Activated CD8-positive, alpha-beta T cell treated with anti-CD3 and anti-CD28 coated beads for 36 hours (primary cell): ENCODE measurements around the gene HIPK1. TPM values are rescaled to one million over a fixed set of nuclear protein-coding genes. Genes with fewer than 3 reads are reported as not detected.
"Not testable (repeated sequence)": the region's sequence is repeated elsewhere in the genome, so short reads cannot be mapped to it uniquely, and the experiment has no call there.

ENCODE experiments used
- ATAC-seq: fragments of 200-7000 bp; cut with Tn5 transposase; one replicate; pipeline ENCODE4 v1.10.0; 2021; ENCODE audit warnings: mild to moderate bottlenecking, moderate library complexity
- CTCF ChIA-PET: fragments of 350-600 bp; sonication (Branson Sonifier 250); formaldehyde crosslinking; loops from one replicate; lab custom pipeline; 2021; ENCODE audit warnings: antibody characterized with exemption; lab: Charles Lee
- POLR2A ChIA-PET: fragments of 350-600 bp; sonication (Branson Sonifier 250); formaldehyde crosslinking; loops from one replicate; lab custom pipeline; 2021; ENCODE audit warnings: antibody characterized with exemption; lab: Charles Lee
- DNase-seq: peaks from one replicate; pipeline ENCODE4 v3.0.0-alpha.2; 2020
- H3K27ac Mint-ChIP-seq: one replicate; pipeline ENCODE4 v1.8.0; 2021; ENCODE audit warnings: mild to moderate bottlenecking, mixed read lengths
- H3K27me3 Mint-ChIP-seq: one replicate; pipeline ENCODE4 v1.8.0; 2021; ENCODE audit warnings: mixed read lengths
- H3K36me3 Mint-ChIP-seq: one replicate; pipeline ENCODE4 v1.8.0; 2021; ENCODE audit warnings: low read depth, mixed read lengths
- H3K4me1 Mint-ChIP-seq: one replicate; pipeline ENCODE4 v1.8.0; 2021; ENCODE audit warnings: low read depth, mixed read lengths
- H3K4me3 Mint-ChIP-seq: one replicate; pipeline ENCODE4 v1.8.0; 2021; ENCODE audit warnings: mild to moderate bottlenecking, moderate library complexity, mixed read lengths
- H3K9me3 Mint-ChIP-seq: one replicate; pipeline ENCODE4 v1.8.0; 2021; ENCODE audit warnings: mixed read lengths
- intact Hi-C: fragments of 100-400 bp; cut with micrococcal nuclease; formaldehyde crosslinking; loops from one replicate; pipeline ENCODE4 v1.10.0; 2022
- total RNA-seq, 2 experiments: library from RNA; stranded (reverse); gene quantifications; one replicate each; pipeline ENCODE4 v1.2.3, GENCODE V29; 2021
- TF ChIP-seq, protein P1 (sequence below): fragments of 200-600 bp; IDR thresholded peaks from one replicate; pipeline ENCODE4 v1.8.0; 2022; ENCODE audit warnings: antibody characterized with exemption, mild to moderate bottlenecking

The HIPK1 gene
- total RNA-seq, 2 experiments from 2014 or later, result 42.8 to 45.1 TPM

DNA sequence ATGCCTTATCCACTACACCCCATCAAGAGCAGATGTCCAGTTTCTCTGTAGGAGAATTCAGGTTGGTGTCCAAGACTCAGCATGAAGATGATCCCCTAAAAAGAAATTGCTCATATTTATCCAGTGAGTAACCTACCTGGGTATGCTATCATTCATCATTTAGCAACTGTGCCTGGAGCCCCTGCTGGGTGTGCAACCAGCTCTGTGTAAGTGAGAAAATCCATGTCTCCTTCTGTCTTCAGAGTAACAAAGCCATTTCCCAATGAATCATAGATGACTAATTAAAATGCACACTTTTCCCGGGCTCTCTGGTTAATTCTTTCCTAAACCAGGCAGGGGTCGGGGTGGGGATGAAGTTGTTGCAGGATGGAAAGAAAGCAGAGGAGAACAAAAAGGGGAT is 86.0 kb downstream of the HIPK1 start:
- H3K27ac Mint-ChIP-seq, result no peak overlapping the region
- no peaks in the 10 kb centered on the region for H3K36me3 Mint-ChIP-seq
- ChIA-PET POLR2A (no interaction called here), CTCF (no interaction called here)
- H3K4me1 Mint-ChIP-seq, result no peaks in the 10 kb centered on the region
- DNase-seq, result no peak
- peaks cover 2% of the 10 kb centered on the region for H3K27me3 Mint-ChIP-seq
- H3K4me3 Mint-ChIP-seq, result no peak overlapping the region
- intact Hi-C loops, result no loop called here
- no peak for ATAC-seq
- TF ChIP-seq, protein P1, sequence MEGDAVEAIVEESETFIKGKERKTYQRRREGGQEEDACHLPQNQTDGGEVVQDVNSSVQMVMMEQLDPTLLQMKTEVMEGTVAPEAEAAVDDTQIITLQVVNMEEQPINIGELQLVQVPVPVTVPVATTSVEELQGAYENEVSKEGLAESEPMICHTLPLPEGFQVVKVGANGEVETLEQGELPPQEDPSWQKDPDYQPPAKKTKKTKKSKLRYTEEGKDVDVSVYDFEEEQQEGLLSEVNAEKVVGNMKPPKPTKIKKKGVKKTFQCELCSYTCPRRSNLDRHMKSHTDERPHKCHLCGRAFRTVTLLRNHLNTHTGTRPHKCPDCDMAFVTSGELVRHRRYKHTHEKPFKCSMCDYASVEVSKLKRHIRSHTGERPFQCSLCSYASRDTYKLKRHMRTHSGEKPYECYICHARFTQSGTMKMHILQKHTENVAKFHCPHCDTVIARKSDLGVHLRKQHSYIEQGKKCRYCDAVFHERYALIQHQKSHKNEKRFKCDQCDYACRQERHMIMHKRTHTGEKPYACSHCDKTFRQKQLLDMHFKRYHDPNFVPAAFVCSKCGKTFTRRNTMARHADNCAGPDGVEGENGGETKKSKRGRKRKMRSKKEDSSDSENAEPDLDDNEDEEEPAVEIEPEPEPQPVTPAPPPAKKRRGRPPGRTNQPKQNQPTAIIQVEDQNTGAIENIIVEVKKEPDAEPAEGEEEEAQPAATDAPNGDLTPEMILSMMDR, result no peak
- no peaks in the 10 kb centered on the region for H3K9me3 Mint-ChIP-seq

DNA sequence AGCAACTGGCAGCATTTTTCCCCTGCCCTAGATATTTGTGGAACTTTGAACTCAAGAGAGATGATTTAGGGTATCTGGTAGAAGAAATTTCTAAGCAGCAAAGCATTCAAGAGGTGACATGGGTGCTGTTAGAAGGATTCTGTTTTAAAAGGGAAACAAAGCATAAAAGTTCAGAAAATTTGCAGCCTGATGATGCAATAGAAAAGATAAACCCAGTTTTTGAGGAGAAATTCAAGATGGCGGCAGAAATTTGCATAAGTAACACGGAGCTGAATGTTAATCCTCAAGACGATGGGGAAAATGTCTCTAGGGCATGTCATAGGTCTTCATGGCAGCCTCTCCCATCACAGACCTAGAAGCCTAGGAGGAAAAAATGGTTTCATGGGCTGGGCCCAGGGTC is 90.6 kb downstream of the HIPK1 start:
- ATAC-seq, H3K9me3 Mint-ChIP-seq, intact Hi-C loops, DNase-seq, H3K27me3 Mint-ChIP-seq, H3K27ac Mint-ChIP-seq, H3K4me1 Mint-ChIP-seq, POLR2A ChIA-PET, H3K36me3 Mint-ChIP-seq, CTCF ChIA-PET, H3K4me3 Mint-ChIP-seq: not testable (repeated sequence)

DNA sequence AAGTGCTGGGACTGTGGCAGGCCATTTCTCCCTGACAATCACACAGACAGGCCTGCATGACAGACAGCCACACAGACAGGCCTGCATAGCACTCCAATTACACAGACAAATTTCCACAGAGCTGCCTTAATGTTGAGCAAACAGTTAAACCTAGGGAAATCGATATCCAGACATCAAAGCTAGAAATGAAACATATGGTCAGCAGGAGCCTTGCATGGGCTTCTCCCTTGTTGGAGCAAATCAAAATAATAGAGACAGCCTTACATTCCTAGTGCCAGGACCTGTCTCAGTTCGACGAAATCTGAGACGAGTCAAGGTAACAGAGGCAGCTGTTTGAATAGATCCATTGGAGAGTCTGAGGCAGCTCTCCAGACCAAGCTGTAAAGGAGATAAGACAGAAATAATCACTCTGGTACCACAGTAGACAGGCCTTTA is 92.6 kb downstream of the HIPK1 start:
- intact Hi-C loops, result no loop called here
- Mint-ChIP-seq H3K27ac (no peak overlapping the region), H3K36me3 (no peaks in the 10 kb centered on the region), H3K27me3 (no peaks in the 10 kb centered on the region), H3K4me3 (no peak overlapping the region), H3K4me1 (no peaks in the 10 kb centered on the region), H3K9me3 (no peaks in the 10 kb centered on the region)
- DNase-seq (no peak), ATAC-seq (no peak)
- POLR2A ChIA-PET, result no interaction called here
- CTCF ChIA-PET, result no interaction called here
- TF ChIP-seq, protein P1, result no peak

DNA sequence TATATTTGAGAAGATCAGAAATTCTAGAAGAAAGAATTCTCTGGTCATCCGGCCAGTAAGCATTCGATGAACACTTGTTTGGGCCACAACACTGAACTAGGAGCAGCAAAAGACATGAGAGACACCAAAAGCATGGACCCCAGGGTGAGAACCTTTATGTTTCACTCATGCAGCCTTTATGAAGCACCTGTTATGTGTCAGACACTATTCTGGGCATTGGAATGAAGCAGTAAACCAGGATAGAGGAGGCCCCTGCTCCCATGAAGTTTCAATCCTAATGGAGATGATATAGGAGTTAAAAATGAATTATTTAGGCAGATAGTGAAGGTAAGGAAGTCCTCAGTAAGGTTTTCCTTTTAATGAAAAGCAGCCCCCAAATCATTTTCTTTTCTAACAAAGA is 93.8 kb downstream of the HIPK1 start:
- Mint-ChIP-seq H3K4me1 (no peaks in the 10 kb centered on the region), H3K27me3 (no peaks in the 10 kb centered on the region), H3K4me3 (no peak overlapping the region), H3K9me3 (no peaks in the 10 kb centered on the region), H3K27ac (no peak overlapping the region), H3K36me3 (no peaks in the 10 kb centered on the region)
- ATAC-seq, result no peak
- DNase-seq, result no peak
- ChIA-PET POLR2A (interaction anchor here (1.4 kb wide), 1 partner anchor 13 kb away, joined by 3 read pairs; no protein-coding TSS in a partner anchor), CTCF (no interaction called here)
- intact Hi-C loops, result no loop called here
- TF ChIP-seq, protein P1, result no peak

DNA sequence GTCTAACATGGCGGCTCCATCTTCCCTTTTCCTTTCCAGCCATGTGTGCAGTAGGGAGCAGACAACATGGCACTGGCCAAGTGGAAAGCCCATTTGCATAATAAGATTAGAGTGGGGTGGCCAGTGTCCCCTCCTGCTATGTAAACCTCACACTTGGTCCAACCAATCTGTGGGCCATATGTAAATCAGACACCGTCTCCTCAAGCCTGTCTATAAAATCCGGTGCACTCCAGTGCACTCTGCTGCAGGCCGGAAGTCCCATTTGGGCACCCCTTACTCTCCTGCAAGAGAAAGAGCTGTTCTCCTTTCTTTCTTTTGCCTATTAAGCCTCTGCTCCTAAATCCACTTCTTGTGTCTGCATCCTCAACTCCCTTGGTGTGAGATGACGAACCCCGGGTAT is 94.3 kb downstream of the HIPK1 start:
- ChIA-PET CTCF (no interaction called here), POLR2A (interaction anchor here (1.4 kb wide), 1 partner anchor 13 kb away, joined by 3 read pairs; no protein-coding TSS in a partner anchor)
- intact Hi-C loops, result no loop called here
- no peak overlapping the region for H3K27ac Mint-ChIP-seq
- no peak for ATAC-seq
- DNase-seq, result no peak
- TF ChIP-seq, protein P1, result no peak
- H3K4me3 Mint-ChIP-seq, result no peak overlapping the region
- no peaks in the 10 kb centered on the region for H3K36me3 Mint-ChIP-seq
- no peaks in the 10 kb centered on the region for H3K27me3 Mint-ChIP-seq
- H3K9me3 Mint-ChIP-seq, result no peaks in the 10 kb centered on the region
- H3K4me1 Mint-ChIP-seq, result no peaks in the 10 kb centered on the region

DNA sequence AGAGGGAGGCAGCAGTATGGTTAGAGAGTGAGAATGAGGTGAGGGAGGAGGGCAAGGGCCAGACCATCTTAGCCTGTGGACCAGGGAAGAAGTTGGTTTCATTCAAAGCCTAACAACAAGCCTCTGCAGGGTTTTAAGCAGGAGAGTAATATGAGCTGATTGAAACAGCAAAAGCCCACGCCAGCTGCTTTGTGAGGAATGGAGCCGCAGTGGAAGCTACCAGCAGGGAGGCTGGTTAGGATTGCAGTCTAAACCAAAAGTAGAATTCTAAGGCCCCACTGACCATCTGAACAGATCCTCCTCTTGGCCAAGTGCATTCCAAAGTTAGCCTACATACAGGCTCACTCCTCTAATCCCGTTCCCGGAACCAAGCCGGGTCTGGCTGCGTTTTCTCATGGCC is 94.9 kb downstream of the HIPK1 start:
- TF ChIP-seq, protein P1, result no peak
- intact Hi-C loops, result no loop called here
- ChIA-PET CTCF (no interaction called here), POLR2A (interaction anchor here (1.4 kb wide), 1 partner anchor 14 kb away, joined by 3 read pairs; no protein-coding TSS in a partner anchor)
- H3K4me3 Mint-ChIP-seq, result no peak overlapping the region
- no peaks in the 10 kb centered on the region for H3K9me3 Mint-ChIP-seq
- no peak overlapping the region for H3K27ac Mint-ChIP-seq
- H3K4me1 Mint-ChIP-seq, result no peaks in the 10 kb centered on the region
- H3K27me3 Mint-ChIP-seq, result no peaks in the 10 kb centered on the region
- ATAC-seq, result no peak
- no peak for DNase-seq
- no peaks in the 10 kb centered on the region for H3K36me3 Mint-ChIP-seq
